GM12878 (cell line): Measurements from ENCODE around the gene DNAJC18. TPM values are rescaled to one million over a fixed set of nuclear protein-coding genes. Genes with fewer than 3 reads are reported as not detected.
A peak's percentile ranks its signal among the peaks of the same experiment; 100 is the strongest.

ENCODE experiments used
- BRCA1 ChIP-seq: IDR thresholded peaks from 2 replicates; pipeline ENCODE4 v1.6.1; 2011; ENCODE audit warnings: low read depth, low read length, improper control_type of control experiment
- CHD4 ChIP-seq: fragments of 200-600 bp; sonication (generic); IDR thresholded peaks from 2 replicates; pipeline ENCODE4 v1.6.1; 2016; ENCODE audit warnings: mild to moderate bottlenecking
- CREM ChIP-seq: IDR thresholded peaks from 2 replicates; pipeline ENCODE4 v1.6.1; 2014; ENCODE audit warnings: antibody characterized with exemption, low read depth
- CTCF ChIP-seq, 3 experiments: IDR thresholded peaks in 2 of 3; conservative IDR thresholded peaks in 1 of 3; 2 replicates each; pipeline ENCODE4 v1.5.1; 2011; ENCODE audit warnings: low read depth in 3 of 3, low read length in 3 of 3, mild to moderate bottlenecking in 3 of 3, control low read depth in 2 of 3, moderate library complexity in 2 of 3, inconsistent platforms in 1 of 3, mixed read lengths in 1 of 3; ENCODE audit not compliant: control insufficient read depth in 2 of 3, insufficient read depth in 1 of 3; ENCODE audit errors: extremely low read depth in 1 of 3
- E2F4 ChIP-seq: IDR thresholded peaks from 2 replicates; pipeline ENCODE4 v1.6.1; 2012; ENCODE audit warnings: low read depth, low read length, improper control_type of control experiment
- EED ChIP-seq: sonication (generic); IDR thresholded peaks from 2 replicates; pipeline ENCODE4 v1.6.1; 2016; ENCODE audit warnings: antibody characterized with exemption, low read depth
- EGR1 ChIP-seq, 2 experiments: IDR thresholded peaks; 1 replicate in 1 of 2; 2 replicates in 1 of 2; pipeline ENCODE4 v1.6.1; 2011 to 2012; ENCODE audit warnings: low read depth in 2 of 2, low read length in 2 of 2, borderline replicate concordance in 1 of 2, mild to moderate bottlenecking in 1 of 2, moderate library complexity in 1 of 2
- EP300 ChIP-seq, 2 experiments: fragments of 150-350 bp in 1 of 2; IDR thresholded peaks; 2 replicates each; pipeline ENCODE4 v1.6.1; 2011 to 2012; ENCODE audit warnings: low read depth in 2 of 2, low read length in 2 of 2, borderline replicate concordance in 1 of 2, improper control_type of control experiment in 1 of 2, inconsistent platforms in 1 of 2; ENCODE audit not compliant: control insufficient read depth in 1 of 2
- GATAD2B ChIP-seq: fragments of 450-650 bp; conservative IDR thresholded peaks from 2 replicates; pipeline ENCODE4 v1.6.1; 2017; ENCODE audit warnings: low read depth, mild to moderate bottlenecking, moderate library complexity
- HDAC6 ChIP-seq: fragments of 200-600 bp; sonication (generic); IDR thresholded peaks from one replicate; pipeline ENCODE4 v1.8.0; 2017; ENCODE audit warnings: antibody characterized with exemption; ENCODE audit not compliant: unreplicated experiment
- NR2F1 ChIP-seq: fragments of 450-650 bp; conservative IDR thresholded peaks from 2 replicates; pipeline ENCODE4 v1.6.1; 2017; ENCODE audit warnings: mild to moderate bottlenecking
- POLR2A ChIP-seq: IDR thresholded peaks from 2 replicates; pipeline ENCODE4 v1.6.1; 2011; ENCODE audit warnings: low read depth, mild to moderate bottlenecking, low read length
- TBL1XR1 ChIP-seq: IDR thresholded peaks from 2 replicates; pipeline ENCODE4 v1.6.1; 2012; ENCODE audit warnings: low read depth, low read length, improper control_type of control experiment
- ZNF622 ChIP-seq: fragments of 450-650 bp; IDR thresholded peaks from 2 replicates; pipeline ENCODE4 v1.6.1; 2017; ENCODE audit warnings: mild to moderate bottlenecking, inconsistent platforms
- polyA plus RNA-seq, 11 experiments: library from polyadenylated mRNA; depleted of rRNA in 4 of 11; unstranded in 6 of 11; stranded (reverse) in 5 of 11; fragments of >200 nt; fragmentation: Nextera tagmentation in 4 of 11; fragmentation: Illumina TruSeq in 1 of 11; extraction: Ambion mirVana in 4 of 11; extraction: Trizol in 1 of 11; gene quantifications; 1 replicate in 1 of 11; 2 replicates in 10 of 11; pipeline versions ENCODE4 v1.2.1 to v1.2.3, GENCODE V29; 2011 to 2016; ENCODE audit warnings: inconsistent platforms in 2 of 11, missing spikeins in 2 of 11, low read depth in 1 of 11
- total RNA-seq, 4 experiments: library from RNA; depleted of rRNA in 3 of 4; stranded (reverse); fragments of >200 nt in 3 of 4; fragmentation: Illumina TruSeq in 1 of 4; extraction: Trizol in 1 of 4; gene quantifications; 2 replicates each; pipeline versions ENCODE4 v1.2.1 to v1.2.3, GENCODE V29; 2013 to 2021
- TF ChIP-seq, protein P1 (sequence below): fragments of 450-650 bp; IDR thresholded peaks from 2 replicates; pipeline ENCODE4 v1.6.1; 2018; ENCODE audit warnings: mild to moderate bottlenecking, low read depth, moderate library complexity; ENCODE audit not compliant: partially characterized antibody
- TF ChIP-seq, protein P2 (sequence below): IDR thresholded peaks from 2 replicates; pipeline ENCODE4 v1.6.1; 2011; ENCODE audit warnings: mild to moderate bottlenecking, low read depth, low read length, moderate library complexity; ENCODE audit not compliant: insufficient replicate concordance
- TF ChIP-seq, protein P3 (sequence below): IDR thresholded peaks from 2 replicates; pipeline ENCODE4 v1.6.1; 2011; ENCODE audit warnings: borderline replicate concordance, low read depth, mild to moderate bottlenecking, moderate library complexity, mixed read lengths, low read length; ENCODE audit not compliant: insufficient read depth; ENCODE audit errors: extremely low read length

Gene DNAJC18
- total and polyA plus RNA-seq, 10 of the 15 experiments (the other 5 are each of a cell fraction or from before 2014, with no cell fraction given), result 6.4 to 26.7 (median 17.7) TPM

- TF ChIP-seq HDAC6, result no peak
- TF ChIP-seq, protein P1, sequence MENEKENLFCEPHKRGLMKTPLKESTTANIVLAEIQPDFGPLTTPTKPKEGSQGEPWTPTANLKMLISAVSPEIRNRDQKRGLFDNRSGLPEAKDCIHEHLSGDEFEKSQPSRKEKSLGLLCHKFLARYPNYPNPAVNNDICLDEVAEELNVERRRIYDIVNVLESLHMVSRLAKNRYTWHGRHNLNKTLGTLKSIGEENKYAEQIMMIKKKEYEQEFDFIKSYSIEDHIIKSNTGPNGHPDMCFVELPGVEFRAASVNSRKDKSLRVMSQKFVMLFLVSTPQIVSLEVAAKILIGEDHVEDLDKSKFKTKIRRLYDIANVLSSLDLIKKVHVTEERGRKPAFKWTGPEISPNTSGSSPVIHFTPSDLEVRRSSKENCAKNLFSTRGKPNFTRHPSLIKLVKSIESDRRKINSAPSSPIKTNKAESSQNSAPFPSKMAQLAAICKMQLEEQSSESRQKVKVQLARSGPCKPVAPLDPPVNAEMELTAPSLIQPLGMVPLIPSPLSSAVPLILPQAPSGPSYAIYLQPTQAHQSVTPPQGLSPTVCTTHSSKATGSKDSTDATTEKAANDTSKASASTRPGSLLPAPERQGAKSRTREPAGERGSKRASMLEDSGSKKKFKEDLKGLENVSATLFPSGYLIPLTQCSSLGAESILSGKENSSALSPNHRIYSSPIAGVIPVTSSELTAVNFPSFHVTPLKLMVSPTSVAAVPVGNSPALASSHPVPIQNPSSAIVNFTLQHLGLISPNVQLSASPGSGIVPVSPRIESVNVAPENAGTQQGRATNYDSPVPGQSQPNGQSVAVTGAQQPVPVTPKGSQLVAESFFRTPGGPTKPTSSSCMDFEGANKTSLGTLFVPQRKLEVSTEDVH, result no peak
- TF ChIP-seq CTCF (IDR thresholded peaks at IDR 0.05 in 2 of 3, conservative IDR thresholded peaks at IDR 0.05 in 1 of 3; ENCODE audit: control insufficient read depth in 2 of 3, extremely low read depth in 1 of 3, insufficient read depth in 1 of 3, low read depth in 3 of 3, low read length in 3 of 3), result no peak
- TF ChIP-seq BRCA1, result no peak
- TF ChIP-seq EED, result peak; percentile 54; the same call in 1 of the 2 replicates
- no peak for TF ChIP-seq E2F4
- no peak for TF ChIP-seq EP300 (IDR thresholded peaks at IDR 0.05; ENCODE audit: borderline replicate concordance in 1 of 2, control insufficient read depth in 1 of 2, low read depth in 2 of 2, low read length in 2 of 2)
- TF ChIP-seq GATAD2B, result no peak
- TF ChIP-seq POLR2A, result no peak
- TF ChIP-seq CHD4, result no peak
- no peak for TF ChIP-seq EGR1 (IDR thresholded peaks at IDR 0.05; ENCODE audit: borderline replicate concordance in 1 of 2, low read depth in 2 of 2, low read length in 2 of 2)
- TF ChIP-seq CREM, result peak; percentile 46; the same call in 1 of the 2 replicates
- TF ChIP-seq, protein P2, sequence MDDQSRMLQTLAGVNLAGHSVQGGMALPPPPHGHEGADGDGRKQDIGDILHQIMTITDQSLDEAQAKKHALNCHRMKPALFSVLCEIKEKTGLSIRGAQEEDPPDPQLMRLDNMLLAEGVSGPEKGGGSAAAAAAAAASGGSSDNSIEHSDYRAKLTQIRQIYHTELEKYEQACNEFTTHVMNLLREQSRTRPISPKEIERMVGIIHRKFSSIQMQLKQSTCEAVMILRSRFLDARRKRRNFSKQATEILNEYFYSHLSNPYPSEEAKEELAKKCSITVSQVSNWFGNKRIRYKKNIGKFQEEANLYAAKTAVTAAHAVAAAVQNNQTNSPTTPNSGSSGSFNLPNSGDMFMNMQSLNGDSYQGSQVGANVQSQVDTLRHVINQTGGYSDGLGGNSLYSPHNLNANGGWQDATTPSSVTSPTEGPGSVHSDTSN, result no peak
- TF ChIP-seq NR2F1, result no peak
- no peak for TF ChIP-seq ZNF622
- TF ChIP-seq, protein P3, sequence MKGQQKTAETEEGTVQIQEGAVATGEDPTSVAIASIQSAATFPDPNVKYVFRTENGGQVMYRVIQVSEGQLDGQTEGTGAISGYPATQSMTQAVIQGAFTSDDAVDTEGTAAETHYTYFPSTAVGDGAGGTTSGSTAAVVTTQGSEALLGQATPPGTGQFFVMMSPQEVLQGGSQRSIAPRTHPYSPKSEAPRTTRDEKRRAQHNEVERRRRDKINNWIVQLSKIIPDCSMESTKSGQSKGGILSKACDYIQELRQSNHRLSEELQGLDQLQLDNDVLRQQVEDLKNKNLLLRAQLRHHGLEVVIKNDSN, result no peak
- TF ChIP-seq TBL1XR1, result no peak
These were observed 19.5 kb upstream of the DNAJC18 start (continued) for GRCh38 chr5:139458580-139459407.
